IPS-15b (cell line): ENCODE results near the gene SFTPB.
"Not testable (repeated sequence)": the region's sequence is repeated elsewhere in the genome, so short reads cannot be mapped to it uniquely, and the experiment has no call there.

Experiments used
- H3K27me3 ChIP-seq: one replicate; pipeline ENCODE4 v1.6.1; 2013; ENCODE audit warnings: low read length; ENCODE audit not compliant: control insufficient read depth, insufficient read depth
- H3K36me3 ChIP-seq: one replicate; pipeline ENCODE4 v1.6.1; 2013; ENCODE audit warnings: low read length; ENCODE audit not compliant: control insufficient read depth, insufficient read depth
- H3K4me1 ChIP-seq: one replicate; pipeline ENCODE4 v1.6.1; 2013; ENCODE audit warnings: mild to moderate bottlenecking, low read length; ENCODE audit not compliant: control insufficient read depth, insufficient read depth
- H3K4me3 ChIP-seq: one replicate; pipeline ENCODE4 v1.5.1; 2013; ENCODE audit warnings: low read depth, low read length
- H3K9ac ChIP-seq: one replicate; pipeline ENCODE4 v1.6.1; 2013; ENCODE audit warnings: low read depth, mild to moderate bottlenecking, low read length
- H3K9me3 ChIP-seq: one replicate; pipeline ENCODE4 v1.6.1; 2013; ENCODE audit warnings: mild to moderate bottlenecking, low read length; ENCODE audit not compliant: control insufficient read depth, insufficient read depth

The SFTPB gene

DNA sequence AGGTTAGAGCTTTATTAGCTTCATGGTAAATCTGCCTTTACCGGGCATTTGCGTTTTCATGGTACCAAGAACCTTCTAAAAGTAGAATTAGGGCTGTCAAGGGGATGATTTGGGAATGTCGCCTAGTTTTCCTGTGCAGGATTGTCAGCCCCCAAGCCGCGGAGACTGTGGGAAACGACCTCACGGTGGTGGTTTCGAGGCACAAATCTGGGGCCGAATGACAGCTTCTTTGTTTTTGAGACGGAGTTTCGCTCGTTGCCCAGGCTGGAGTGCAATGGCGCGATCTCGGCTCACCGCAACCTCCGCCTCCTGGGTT, 52.6 kb downstream of the SFTPB start:
- H3K27me3 ChIP-seq, result no peaks in the 10 kb centered on the region
- H3K9me3 ChIP-seq, result no peaks in the 10 kb centered on the region
- peaks cover 2% of the 10 kb centered on the region for H3K36me3 ChIP-seq
- no peak overlapping the region for H3K4me3 ChIP-seq
- H3K4me1 ChIP-seq, result peaks cover 3% of the 10 kb centered on the region
- no peak overlapping the region for H3K9ac ChIP-seq

- H3K9me3 ChIP-seq, H3K4me3 ChIP-seq, H3K27me3 ChIP-seq, H3K9ac ChIP-seq, H3K4me1 ChIP-seq, H3K36me3 ChIP-seq: not testable (repeated sequence)
Measured at GRCh38 chr2:85614757-85615156, 53.2 kb downstream of the SFTPB start.

DNA sequence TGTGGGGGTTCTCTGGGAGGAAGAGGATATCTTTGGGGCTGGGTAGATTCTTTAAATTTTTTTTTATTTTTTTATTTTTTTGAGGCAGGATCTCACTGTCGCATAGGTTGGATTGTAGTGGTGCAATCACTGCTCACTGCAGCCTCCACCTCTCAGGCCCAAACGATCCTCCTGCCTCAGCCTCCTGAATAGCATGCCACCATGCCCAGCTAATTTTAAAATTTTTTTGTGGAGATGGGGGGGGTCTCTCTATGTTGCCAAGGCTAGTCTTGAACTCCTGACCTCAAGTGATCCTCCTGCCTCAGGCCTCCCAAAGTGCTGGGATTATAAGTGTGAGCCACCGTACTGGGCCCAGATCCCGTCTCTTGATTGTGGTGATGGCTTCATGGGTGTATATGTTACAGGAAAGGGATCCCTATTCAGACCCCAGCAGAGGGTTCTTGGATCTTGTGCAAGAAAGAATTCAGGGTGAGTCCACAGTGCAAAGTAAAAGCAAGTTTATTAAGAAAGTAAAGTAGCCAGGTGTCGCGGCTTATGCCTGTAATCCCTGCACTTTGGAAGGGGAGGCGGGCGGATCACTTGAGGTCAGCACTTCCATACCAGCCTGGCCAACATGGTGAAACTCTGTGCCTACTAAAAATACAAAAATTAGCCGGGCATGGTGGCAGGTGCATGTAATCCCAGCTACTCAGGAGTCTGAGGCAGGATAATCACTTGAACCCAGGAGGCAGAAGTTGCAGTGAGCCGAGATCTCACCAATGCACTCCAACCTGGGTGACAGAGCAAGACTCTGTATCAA, 54.1 kb downstream of the SFTPB start:
- Histone ChIP-seq H3K4me1 (peaks cover 3% of the 10 kb centered on the region), H3K9me3 (no peaks in the 10 kb centered on the region), H3K27me3 (no peaks in the 10 kb centered on the region), H3K9ac (no peak overlapping the region), H3K4me3 (no peak overlapping the region), H3K36me3 (peaks cover 5% of the 10 kb centered on the region)

GRCh38 chr2:85611705-85612587, 56.1 kb downstream of the SFTPB start, which contains the start of gene C2orf68:
Gene C2orf68, minus strand, starts transcription at chr2:85612066. Its CDS starts 82 bp downstream, at chr2:85611984.
- peak within 1 kb of the TSS; percentile 92 for H3K4me3 ChIP-seq
- peaks cover 7% of the 10 kb centered on the region for H3K36me3 ChIP-seq
- H3K27me3 ChIP-seq, result no peaks in the 10 kb centered on the region
- H3K9ac ChIP-seq, result peak within 1 kb of the TSS; percentile 83
- no peaks in the 10 kb centered on the region for H3K9me3 ChIP-seq
- H3K4me1 ChIP-seq, result peaks cover 2% of the 10 kb centered on the region

GRCh38 chr2:85611217-85611704, 56.7 kb downstream of the SFTPB start:
- H3K4me3 ChIP-seq, result peak overlapping the region; percentile 92
- H3K27me3 ChIP-seq, result no peaks in the 10 kb centered on the region
- peak overlapping the region; percentile 83 for H3K9ac ChIP-seq
- H3K36me3 ChIP-seq, result peaks cover 7% of the 10 kb centered on the region
- H3K9me3 ChIP-seq, result no peaks in the 10 kb centered on the region
- peaks cover 2% of the 10 kb centered on the region for H3K4me1 ChIP-seq
